Activated CD8-positive, alpha-beta memory T cell treated with anti-CD3 and anti-CD28 coated beads, Interleukin-2, amount 50 U/mL, for 24 hours (primary cell): ENCODE results near the gene CPSF4.
"Not testable (repeated sequence)": the region's sequence is repeated elsewhere in the genome, so short reads cannot be mapped to it uniquely, and the experiment has no call there.

Experiments
- DNase-seq: peaks from one replicate; pipeline ENCODE4 v3.0.0-alpha.2; 2020; ENCODE audit errors: extremely low read depth

Gene CPSF4

DNA sequence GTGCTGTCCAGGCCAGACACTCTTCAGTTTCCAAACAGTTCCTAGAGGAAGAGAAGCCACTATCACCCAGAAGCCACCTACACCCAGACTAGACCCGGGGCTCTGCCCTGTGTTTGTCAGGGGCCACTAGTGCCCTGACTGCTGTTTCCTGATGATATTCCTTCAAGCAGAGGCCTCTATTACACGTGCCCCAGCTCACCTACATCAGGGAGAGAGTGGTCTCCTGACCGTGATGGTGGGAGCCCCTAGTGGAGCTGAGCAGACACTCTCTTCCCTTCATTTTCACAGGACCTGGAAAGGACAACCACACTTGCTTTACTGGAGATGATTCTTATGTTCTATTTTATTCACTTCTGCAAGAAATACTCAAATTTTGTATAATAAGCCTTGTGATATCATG lies 52.1 kb downstream of the CPSF4 start:
- no peak for DNase-seq

DNA sequence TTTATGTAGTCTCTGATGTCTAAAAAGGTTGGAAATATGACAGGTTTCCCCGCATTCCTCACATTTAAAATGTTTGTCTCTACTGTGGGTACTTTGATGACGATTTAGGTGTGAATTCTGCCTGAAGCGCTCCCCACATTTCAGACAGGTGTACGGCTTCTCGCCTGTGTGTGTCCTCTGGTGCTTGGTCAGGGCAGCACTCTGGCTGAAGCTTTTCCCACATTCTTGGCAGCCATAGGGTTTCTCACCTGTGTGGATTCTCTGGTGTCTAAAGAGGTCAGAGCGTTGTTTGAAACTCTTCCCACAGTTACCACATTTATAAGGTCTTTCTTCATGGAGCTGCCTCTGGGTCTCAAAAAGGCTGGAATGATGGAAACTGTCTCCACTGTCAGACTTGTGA lies 55.1 kb downstream of the CPSF4 start:
- no peak for DNase-seq

DNA sequence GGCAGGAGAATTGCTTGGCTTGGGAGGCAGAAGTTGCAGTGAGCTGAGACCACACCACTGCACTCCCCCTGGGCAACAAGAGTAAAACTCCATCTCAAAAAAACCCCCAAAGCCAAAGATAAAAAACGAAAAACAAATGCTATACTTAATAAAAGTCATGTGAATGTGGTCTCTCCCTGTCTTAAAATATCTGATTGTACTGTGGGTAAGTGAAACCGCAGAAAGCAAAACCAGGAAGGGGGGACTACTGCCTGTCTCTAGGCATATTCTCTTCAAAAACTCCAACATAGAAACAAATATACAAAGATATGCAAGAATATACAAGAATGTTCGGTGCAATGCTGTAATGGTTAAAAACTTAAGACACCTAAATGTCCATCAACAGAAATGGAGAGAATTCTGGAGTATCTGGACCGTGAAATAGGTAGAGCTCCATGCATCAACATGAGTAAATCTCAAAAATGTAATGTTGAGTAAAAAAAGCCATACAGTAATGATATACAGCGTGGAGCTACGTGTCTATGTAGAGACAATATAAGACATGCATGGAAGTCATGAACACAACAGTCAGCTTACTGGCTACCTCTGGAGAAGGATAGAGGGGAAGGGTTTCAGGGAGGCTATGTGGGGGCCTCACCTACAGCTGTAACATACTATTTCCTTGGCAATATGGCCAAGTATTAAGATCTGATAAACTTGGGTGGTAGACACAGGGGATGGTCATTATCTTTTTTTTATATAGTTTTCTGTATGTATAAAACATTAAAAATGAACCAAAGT lies 59.2 kb downstream of the CPSF4 start:
- no peak for DNase-seq

DNA sequence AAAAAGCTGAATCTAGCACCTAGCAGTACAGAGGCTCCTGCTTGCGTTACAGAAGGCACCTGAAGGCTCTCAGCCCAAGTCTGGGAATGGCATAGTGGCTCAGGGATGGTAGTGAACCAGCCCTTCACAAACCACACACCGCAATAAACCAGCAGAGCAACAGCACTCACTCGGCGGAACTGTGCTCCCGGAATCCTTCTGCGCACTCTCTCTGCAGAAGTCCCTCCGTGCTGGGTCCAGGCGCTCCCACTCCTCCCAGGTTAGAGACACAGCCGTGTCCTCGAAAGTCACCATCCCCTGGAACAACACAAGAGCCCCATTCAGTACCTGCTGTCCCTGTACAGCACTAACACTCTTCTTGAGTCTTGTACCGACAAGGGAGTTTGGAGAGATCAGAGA lies 59.8 kb downstream of the CPSF4 start:
- no peak for DNase-seq

DNA sequence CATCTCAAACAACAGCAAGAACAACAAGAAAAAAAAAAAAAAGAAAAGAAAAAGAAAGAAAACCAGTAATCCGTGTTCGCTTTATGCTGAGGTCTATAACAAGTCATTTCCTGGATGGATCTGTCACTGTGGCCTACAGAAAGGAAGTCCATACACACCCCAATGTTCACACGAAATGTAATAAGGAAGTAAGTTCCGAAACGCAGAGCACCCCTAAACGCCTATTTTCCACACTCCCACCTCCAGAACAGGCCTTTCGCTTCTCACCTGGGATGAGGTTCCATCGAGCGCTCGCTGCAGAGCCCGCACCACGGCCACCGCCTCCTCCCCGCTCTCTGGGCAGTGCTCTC lies 60.6 kb downstream of the CPSF4 start:
- no peak for DNase-seq

DNA sequence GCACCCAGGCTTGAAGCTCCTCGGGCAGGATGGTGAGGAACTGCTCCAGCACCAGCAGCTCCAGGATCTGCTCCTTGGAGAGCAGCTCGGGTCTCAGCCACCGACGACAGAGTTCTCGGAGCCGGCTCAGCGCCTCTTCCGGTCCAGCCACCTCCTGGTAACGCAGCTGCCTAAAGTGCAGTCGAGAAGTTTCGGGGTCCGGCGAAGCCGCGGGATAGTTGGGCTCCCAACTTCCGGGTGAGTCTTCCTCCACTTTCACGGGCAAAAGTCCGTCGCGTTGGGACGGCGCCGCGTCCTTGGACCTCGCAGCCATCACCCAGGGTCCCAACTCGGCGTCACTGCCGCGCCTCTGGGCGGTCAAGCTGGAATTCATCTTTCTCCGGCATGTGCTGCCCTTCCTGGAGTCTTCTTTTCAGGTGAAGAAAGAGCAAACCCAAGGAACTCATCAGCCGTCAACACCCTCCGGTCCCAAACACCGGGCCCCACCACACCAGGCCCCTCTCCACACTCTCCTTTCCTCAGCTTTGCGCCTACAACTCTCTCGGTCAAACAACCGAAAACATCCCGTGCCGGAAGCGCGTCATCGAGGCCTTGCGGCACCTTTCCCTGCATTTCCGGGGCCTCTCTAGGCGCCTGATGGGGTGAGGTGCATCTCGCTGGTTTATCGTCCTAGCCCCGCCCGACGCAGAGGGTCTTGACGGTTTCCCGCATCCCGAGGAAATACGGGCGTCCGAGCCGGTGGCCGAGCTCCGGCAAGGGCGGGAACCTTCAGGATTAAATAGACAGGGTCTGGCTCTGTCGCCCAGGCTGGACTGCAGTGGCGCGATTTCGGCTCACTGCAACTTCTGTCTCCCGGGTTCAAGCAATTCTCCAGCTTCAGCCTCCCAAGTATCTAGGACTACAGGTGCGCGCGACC lies 61.2 kb downstream of the CPSF4 start, which contains the start of gene ZNF394:
Gene ZNF394, minus strand, starts transcription at position 561 of the 916 bp plus-strand sequence. Its CDS starts 188 bp downstream, at position 373.
- peak; percentile 83 for DNase-seq

DNA sequence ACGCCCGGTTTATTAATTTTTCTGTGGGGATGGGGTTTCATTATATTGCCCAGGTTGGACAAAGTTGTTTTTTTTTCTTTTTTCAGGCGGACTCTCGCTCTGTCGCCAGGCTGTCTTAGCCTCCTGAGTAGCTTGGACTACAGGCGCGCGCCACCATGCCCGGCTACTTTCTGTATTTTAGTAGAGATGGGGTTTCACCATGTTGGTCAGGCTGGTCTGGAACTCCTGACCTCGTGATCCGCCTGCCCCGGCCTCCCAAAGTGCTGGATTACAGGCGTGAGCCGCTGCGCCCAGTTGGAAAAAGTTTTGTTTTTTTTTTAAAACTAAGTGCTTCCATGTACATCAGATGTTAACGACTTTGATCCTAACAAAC lies 61.9 kb downstream of the CPSF4 start:
- no peak for DNase-seq

DNA sequence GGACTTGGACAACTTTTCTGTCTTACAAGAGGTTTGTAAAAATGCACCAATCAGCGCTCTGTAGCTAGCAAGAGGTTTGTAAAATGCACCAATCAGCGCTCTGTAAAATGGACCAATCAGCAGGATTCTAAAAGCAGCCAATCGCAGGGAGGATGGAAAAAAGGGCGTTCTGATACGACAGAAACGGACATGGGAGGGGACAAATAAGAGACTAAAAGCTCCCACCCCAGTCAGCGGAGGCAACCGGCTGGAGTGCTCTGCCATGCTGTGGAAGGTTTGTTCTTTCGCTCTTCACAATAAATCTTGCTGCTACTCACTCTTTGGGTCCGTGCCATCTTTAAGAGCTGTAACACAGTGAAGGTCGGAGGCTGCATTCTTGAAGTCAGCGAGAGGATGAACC lies 62.5 kb downstream of the CPSF4 start:
- DNase-seq: not testable (repeated sequence)

DNA sequence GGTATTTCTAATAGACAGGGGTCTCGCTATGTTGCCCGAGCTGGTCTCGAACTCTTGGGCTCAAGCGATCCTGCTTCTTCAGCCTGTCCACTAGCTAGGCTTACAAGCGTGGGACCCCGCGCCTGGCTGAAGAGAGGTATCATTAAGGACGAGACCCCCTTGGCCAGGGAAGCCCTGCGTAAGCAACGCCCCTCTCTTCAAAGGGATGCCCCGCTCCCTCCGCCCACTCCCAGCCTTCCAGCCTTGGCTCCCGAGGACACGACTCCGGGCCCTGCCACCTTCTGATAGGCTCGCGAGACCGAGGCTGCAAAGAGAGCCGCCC lies 65.5 kb downstream of the CPSF4 start:
- DNase-seq: no peak

DNA sequence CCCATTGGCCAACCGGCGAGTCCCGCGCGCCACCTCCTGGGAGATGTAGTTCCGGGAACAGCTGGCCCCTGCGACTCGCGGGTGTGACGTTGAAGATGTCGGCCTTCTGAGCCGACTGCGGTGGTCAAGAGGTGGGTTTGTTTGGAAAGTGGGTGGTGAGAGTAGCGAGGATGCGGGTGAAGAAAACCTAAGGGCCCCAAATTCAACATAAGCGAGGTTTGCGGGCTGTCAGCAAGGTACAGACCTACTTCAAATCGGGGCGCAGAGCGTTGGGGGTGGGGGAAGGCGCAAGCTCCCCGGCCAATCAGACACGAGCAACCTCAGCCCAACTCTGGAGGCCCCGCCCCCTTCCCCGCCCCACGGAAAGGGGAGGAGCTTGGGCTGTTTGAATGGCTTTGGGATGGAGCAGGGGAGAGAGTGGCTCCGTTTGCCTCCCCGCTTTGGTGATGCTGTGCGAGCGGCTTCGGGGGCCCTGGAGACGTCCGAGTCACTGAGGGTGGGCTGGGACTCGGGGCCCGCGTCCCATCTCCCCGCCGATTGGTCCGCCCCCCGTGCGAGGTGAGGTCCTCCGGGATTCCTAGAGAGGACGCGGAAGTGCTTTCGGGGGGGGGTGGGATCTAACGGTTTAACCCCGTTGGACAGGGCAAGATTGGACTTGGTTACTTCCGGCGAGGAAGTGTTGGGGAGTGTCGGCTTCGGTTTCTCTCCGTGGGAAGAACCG lies 66.0 kb downstream of the CPSF4 start, which contains the start of gene ZKSCAN5:
Gene ZKSCAN5, plus strand, starts transcription at position 60 of the 721 bp plus-strand sequence. CDS start 1,383 bp downstream, outside the sequence.
- DNase-seq: peak; percentile 90

DNA sequence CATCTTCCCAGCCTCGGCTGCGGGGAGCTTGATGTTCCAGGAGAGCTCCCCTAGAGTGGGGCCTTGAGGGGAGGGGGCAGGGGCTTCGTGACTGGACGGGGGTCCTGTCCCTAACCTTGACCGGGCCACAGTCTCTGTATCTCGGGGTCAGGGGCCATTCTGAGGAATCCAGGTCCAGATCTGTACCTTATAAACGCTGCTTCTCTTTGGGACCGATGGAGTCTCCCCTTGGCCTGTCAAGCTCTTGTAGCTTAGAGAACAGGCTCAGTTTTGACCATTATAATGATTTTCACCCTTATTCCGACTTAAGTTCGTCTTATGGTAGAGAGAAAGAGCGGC lies 66.5 kb downstream of the CPSF4 start:
- no peak for DNase-seq
